CD4-positive, alpha-beta memory T cell (primary cell): ENCODE measurements around the gene DPPA3. TPM values are rescaled to one million over a fixed set of nuclear protein-coding genes. Genes with fewer than 3 reads are reported as not detected.
"Not testable (repeated sequence)": the region's sequence is repeated elsewhere in the genome, so short reads cannot be mapped to it uniquely, and the experiment has no call there.

Source experiments
- CTCF ChIA-PET: fragments of 350-600 bp; sonication (Branson Sonifier 250); formaldehyde crosslinking; loops from one replicate; lab custom pipeline; 2021; ENCODE audit warnings: inconsistent platforms; ENCODE audit not compliant: partially characterized antibody; lab: Charles Lee
- POLR2A ChIA-PET: fragments of 350-600 bp; sonication (Branson Sonifier 250); formaldehyde crosslinking; loops from one replicate; lab custom pipeline; 2021; ENCODE audit not compliant: partially characterized antibody; lab: Charles Lee
- DNase-seq, 5 donors: peaks; one replicate each; pipeline versions ENCODE4 v3.0.0 to v3.0.0-alpha.2; 2020 to 2022; ENCODE audit warnings: mixed read lengths in 1 of 5
- H3K27ac ChIP-seq: one replicate; pipeline ENCODE4 v1.7.0; 2013; ENCODE audit warnings: low read depth, low read length
- H3K27me3 ChIP-seq: 2 replicates; pipeline ENCODE4 v1.7.0; 2013; ENCODE audit warnings: mild to moderate bottlenecking, low read length, moderate library complexity; ENCODE audit not compliant: insufficient read depth
- H3K36me3 ChIP-seq: 2 replicates; pipeline ENCODE4 v1.7.0; 2013; ENCODE audit warnings: mild to moderate bottlenecking, low read length, moderate library complexity; ENCODE audit not compliant: insufficient read depth
- H3K4me1 ChIP-seq: 2 replicates; pipeline ENCODE4 v1.7.0; 2013; ENCODE audit warnings: mild to moderate bottlenecking, low read length, moderate library complexity; ENCODE audit not compliant: insufficient read depth
- H3K4me3 ChIP-seq, 2 donors: one replicate each; pipeline ENCODE4 v1.7.0; 2013; ENCODE audit warnings: low read length in 2 of 2, mild to moderate bottlenecking in 1 of 2
- H3K9me3 ChIP-seq, 2 donors: one replicate each; pipeline ENCODE4 v1.7.0; 2013; ENCODE audit warnings: low read length in 2 of 2, control low read depth in 1 of 2; ENCODE audit not compliant: control insufficient read depth in 1 of 2
- H3K27ac Mint-ChIP-seq, 7 donors: one replicate each; pipeline ENCODE4 v1.8.0; 2020 to 2021; ENCODE audit warnings: mixed read lengths in 7 of 7, mild to moderate bottlenecking in 6 of 7, inconsistent platforms in 3 of 7, moderate library complexity in 3 of 7
- H3K27me3 Mint-ChIP-seq, 2 donors: one replicate each; pipeline ENCODE4 v1.8.0; 2020 to 2021; ENCODE audit warnings: mixed read lengths in 2 of 2
- H3K36me3 Mint-ChIP-seq, 2 donors: one replicate each; pipeline ENCODE4 v1.8.0; 2020 to 2021; ENCODE audit warnings: mixed read lengths in 2 of 2, inconsistent platforms in 1 of 2, mild to moderate bottlenecking in 1 of 2
- H3K4me1 Mint-ChIP-seq, 4 donors: one replicate each; pipeline ENCODE4 v1.8.0; 2020 to 2021; ENCODE audit warnings: mixed read lengths in 4 of 4, mild to moderate bottlenecking in 1 of 4
- H3K4me3 Mint-ChIP-seq, 8 donors: one replicate each; pipeline ENCODE4 v1.8.0; 2020 to 2021; ENCODE audit warnings: mixed read lengths in 8 of 8, mild to moderate bottlenecking in 7 of 8, moderate library complexity in 6 of 8, inconsistent platforms in 3 of 8
- H3K9me3 Mint-ChIP-seq, 8 donors: one replicate each; pipeline ENCODE4 v1.8.0; 2020 to 2021; ENCODE audit warnings: mixed read lengths in 8 of 8, mild to moderate bottlenecking in 5 of 8, inconsistent platforms in 3 of 8, moderate library complexity in 1 of 8
- intact Hi-C: fragments of 100-400 bp; cut with micrococcal nuclease; formaldehyde crosslinking; loops from one replicate; pipeline ENCODE4 v1.15.1; 2023
- polyA plus RNA-seq, 2 donors: library from polyadenylated mRNA; unstranded; fragments of 300-500 nt; fragmentation: Illumina TruSeq; gene quantifications; one replicate each; pipeline ENCODE4 v1.2.3, GENCODE V29; 2021
- total RNA-seq, 2 experiments: library from RNA; stranded (reverse); gene quantifications; one replicate each; pipeline ENCODE4 v1.2.3, GENCODE V29; 2021

The DPPA3 gene
- total and polyA plus RNA-seq, 4 experiments from 2014 or later = not detected

- H3K27me3 Mint-ChIP-seq, H3K9me3 Mint-ChIP-seq, CTCF ChIA-PET, POLR2A ChIA-PET, H3K9me3 ChIP-seq, H3K4me1 ChIP-seq, H3K4me3 Mint-ChIP-seq, DNase-seq, H3K27me3 ChIP-seq, H3K36me3 Mint-ChIP-seq, H3K4me3 ChIP-seq, intact Hi-C loops, H3K36me3 ChIP-seq, H3K4me1 Mint-ChIP-seq, H3K27ac ChIP-seq: not testable (repeated sequence)
- peak overlapping the region in 1 of 7 donors; percentile 71 for H3K27ac Mint-ChIP-seq
Observed at GRCh38 chr12:7730984-7731383, 19.8 kb downstream of the DPPA3 start.

- Histone ChIP-seq H3K9me3 (no peaks in the 10 kb centered on the region), H3K4me3 (no peak overlapping the region), H3K4me1 (no peaks in the 10 kb centered on the region), H3K27me3 (no peaks in the 10 kb centered on the region), H3K27ac (no peak overlapping the region), H3K36me3 (no peaks in the 10 kb centered on the region)
- CTCF ChIA-PET = no interaction called here
- POLR2A ChIA-PET = no interaction called here
- no peak for DNase-seq
- Mint-ChIP-seq H3K9me3 (peaks cover 0 to 5% (median 0%) of the 10 kb centered on the region in 8 donors), H3K4me1 (no peaks in the 10 kb centered on the region), H3K4me3 (no peak overlapping the region), H3K27me3 (peaks cover 0 to 8% of the 10 kb centered on the region in 2 donors), H3K27ac (no peak overlapping the region), H3K36me3 (no peaks in the 10 kb centered on the region)
- intact Hi-C loops = no loop called here
Observed at GRCh38 chr12:7731486-7731885, 20.3 kb downstream of the DPPA3 start.

GRCh38 chr12:7732993-7733392, 21.8 kb downstream of the DPPA3 start:
- H3K4me3 Mint-ChIP-seq = no peak overlapping the region
- H3K27ac Mint-ChIP-seq = no peak overlapping the region
- no peak for DNase-seq
- H3K9me3 Mint-ChIP-seq = peaks cover 0 to 5% (median 0%) of the 10 kb centered on the region in 8 donors
- Histone ChIP-seq H3K9me3 (no peaks in the 10 kb centered on the region), H3K27me3 (no peaks in the 10 kb centered on the region), H3K27ac (no peak overlapping the region), H3K36me3 (no peaks in the 10 kb centered on the region), H3K4me3 (no peak overlapping the region), H3K4me1 (no peaks in the 10 kb centered on the region)
- intact Hi-C loops = no loop called here
- CTCF ChIA-PET = no interaction called here
- POLR2A ChIA-PET = no interaction called here
- peaks cover 0 to 3% of the 10 kb centered on the region in 2 donors for H3K27me3 Mint-ChIP-seq
- H3K4me1 Mint-ChIP-seq = no peaks in the 10 kb centered on the region
- no peaks in the 10 kb centered on the region for H3K36me3 Mint-ChIP-seq

DNA sequence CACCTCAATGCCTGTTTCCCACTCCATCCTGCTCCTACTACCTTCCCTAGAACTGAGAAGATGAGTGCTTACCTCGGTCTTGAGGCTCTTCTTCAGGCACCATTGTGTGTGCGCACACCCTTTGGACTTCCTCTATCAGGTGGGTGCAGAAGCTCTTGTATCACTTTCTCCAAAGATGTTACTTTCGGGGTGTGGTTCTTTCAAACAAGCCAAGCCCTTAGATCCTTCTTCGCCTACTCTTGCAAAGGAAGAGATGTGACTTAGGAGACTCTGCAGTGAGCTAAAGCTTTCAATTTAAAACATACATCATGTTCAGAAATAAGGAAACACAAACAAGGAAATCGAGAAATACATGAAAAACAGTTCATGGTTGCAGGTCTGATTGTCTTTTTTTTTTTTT, 36.0 kb downstream of the DPPA3 start, which contains the start of gene CLEC4C:
TSS of gene CLEC4C (minus strand) at position 130 of the 400 bp plus-strand sequence. CDS start at position 103, 27 bp downstream.
- ChIA-PET POLR2A (no interaction called here), CTCF (no interaction called here)
- Mint-ChIP-seq H3K27me3 (peaks cover 2 to 4% of the 10 kb centered on the region in 2 donors), H3K36me3 (no peaks in the 10 kb centered on the region), H3K27ac (peak within 1 kb of the TSS in 1 of 7 donors; percentile 43), H3K4me1 (no peaks in the 10 kb centered on the region), H3K4me3 (no peak within 1 kb of the TSS), H3K9me3 (peaks cover 0 to 8% (median 0%) of the 10 kb centered on the region in 8 donors)
- Histone ChIP-seq H3K36me3 (no peaks in the 10 kb centered on the region), H3K27me3 (no peaks in the 10 kb centered on the region), H3K4me1 (no peaks in the 10 kb centered on the region), H3K9me3 (no peaks in the 10 kb centered on the region), H3K27ac (no peak within 1 kb of the TSS), H3K4me3 (no peak within 1 kb of the TSS)
- DNase-seq = no peak
- intact Hi-C loops = no loop called here

- Mint-ChIP-seq H3K27ac (no peak overlapping the region), H3K9me3 (peaks cover 0 to 3% (median 0%) of the 10 kb centered on the region in 8 donors), H3K4me1 (peaks cover 0 to 2% (median under 1%) of the 10 kb centered on the region in 4 donors), H3K4me3 (no peak overlapping the region), H3K36me3 (no peaks in the 10 kb centered on the region), H3K27me3 (peaks cover 2 to 4% of the 10 kb centered on the region in 2 donors)
- Histone ChIP-seq H3K9me3 (no peaks in the 10 kb centered on the region), H3K27me3 (no peaks in the 10 kb centered on the region), H3K4me3 (no peak overlapping the region), H3K4me1 (no peaks in the 10 kb centered on the region), H3K36me3 (no peaks in the 10 kb centered on the region), H3K27ac (no peak overlapping the region)
- DNase-seq = no peak
- POLR2A ChIA-PET = no interaction called here
- CTCF ChIA-PET = no interaction called here
- intact Hi-C loops = no loop called here
Observed at GRCh38 chr12:7748852-7749251, 37.6 kb downstream of the DPPA3 start.

GRCh38 chr12:7749442-7749841, 38.2 kb downstream of the DPPA3 start:
- CTCF ChIA-PET = no interaction called here
- H3K4me3 Mint-ChIP-seq = no peak overlapping the region
- no peak overlapping the region for H3K27ac ChIP-seq

GRCh38 chr12:7750350-7750749, 39.1 kb downstream of the DPPA3 start:
- DNase-seq = no peak
- Mint-ChIP-seq H3K27ac (no peak overlapping the region), H3K27me3 (peaks cover 2 to 4% of the 10 kb centered on the region in 2 donors), H3K4me3 (no peak overlapping the region), H3K36me3 (no peaks in the 10 kb centered on the region), H3K4me1 (peaks cover 0 to 2% (median under 1%) of the 10 kb centered on the region in 4 donors), H3K9me3 (peaks cover 0 to 2% (median 0%) of the 10 kb centered on the region in 8 donors)
- Histone ChIP-seq H3K27ac (no peak overlapping the region), H3K4me1 (no peaks in the 10 kb centered on the region), H3K27me3 (no peaks in the 10 kb centered on the region), H3K36me3 (no peaks in the 10 kb centered on the region), H3K9me3 (no peaks in the 10 kb centered on the region), H3K4me3 (no peak overlapping the region)
- ChIA-PET POLR2A (no interaction called here), CTCF (no interaction called here)
- intact Hi-C loops = no loop called here

More at GRCh38 chr12:7749442-7749841, 38.2 kb downstream of the DPPA3 start:
- no peak for DNase-seq
- POLR2A ChIA-PET = no interaction called here
- Mint-ChIP-seq H3K27ac (no peak overlapping the region), H3K9me3 (peaks cover 0 to 2% (median 0%) of the 10 kb centered on the region in 8 donors), H3K27me3 (peaks cover 2 to 4% of the 10 kb centered on the region in 2 donors), H3K36me3 (no peaks in the 10 kb centered on the region), H3K4me1 (peaks cover 0 to 2% (median under 1%) of the 10 kb centered on the region in 4 donors)
- Histone ChIP-seq H3K4me3 (no peak overlapping the region), H3K4me1 (no peaks in the 10 kb centered on the region), H3K27me3 (no peaks in the 10 kb centered on the region), H3K36me3 (no peaks in the 10 kb centered on the region), H3K9me3 (no peaks in the 10 kb centered on the region)
- intact Hi-C loops = no loop called here
